ENCODE measurements around the gene CEMP1. TPM values are rescaled to one million over a fixed set of nuclear protein-coding genes. Genes with fewer than 3 reads are reported as not detected.

Gene CEMP1
- total RNA-seq, 2 donors from 2014 or later, result 1.3 to 8.1 TPM

DNA sequence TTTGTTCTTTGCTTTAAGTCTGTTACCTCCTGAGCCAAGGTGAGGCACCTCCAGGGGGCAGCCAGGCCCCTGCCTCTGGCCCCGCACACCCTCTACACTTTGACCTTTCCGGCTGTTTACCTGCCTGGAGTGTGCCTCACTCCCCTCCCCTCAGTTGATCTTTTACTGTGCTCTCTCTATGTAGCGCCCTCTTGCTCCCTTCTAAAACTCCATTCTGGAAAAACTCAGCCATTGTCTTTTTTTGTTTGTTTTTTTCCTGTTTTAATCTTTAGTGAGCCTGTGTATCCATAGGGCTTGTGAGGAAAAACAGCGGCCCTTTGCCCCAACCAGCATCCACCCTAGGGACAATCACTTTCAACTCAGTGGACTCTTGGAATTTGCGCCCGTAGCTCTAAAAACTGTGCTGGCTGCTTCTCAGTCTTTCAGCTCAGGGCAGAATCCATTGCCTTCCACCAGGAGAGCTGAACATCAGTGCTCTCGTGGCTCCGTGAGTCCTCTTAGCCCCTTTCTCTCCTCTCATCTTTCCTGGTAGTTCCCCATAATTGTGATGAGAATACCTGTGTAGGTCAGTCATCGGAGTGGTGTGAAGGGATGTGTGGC lies 6.8 kb downstream of the CEMP1 start:
- Histone ChIP-seq H3K9me3 (no peaks in the 10 kb centered on the region), H3K27me3 (replicated peaks; ENCODE audit: insufficient read depth) (no peaks in the 10 kb centered on the region), H3K4me1 (replicated peaks) (peaks cover 7% of the 10 kb centered on the region), H3K27ac (no peak overlapping the region), H3K4me3 (no peak overlapping the region), H3K36me3 (peaks cover 5 to 7% of the 10 kb centered on the region in 2 donors)
- TF ChIP-seq POLR2A (IDR thresholded peaks at IDR 0.05) (no peak), POLR2AphosphoS5 (IDR thresholded peaks at IDR 0.05) (no peak)
- DNase-seq (ENCODE audit: low spot score), result no peak
- intact Hi-C loops (cut with DNase I), result no loop called here
- 89% methylated on average over 9 of the region's 9 CpGs for WGBS

DNA sequence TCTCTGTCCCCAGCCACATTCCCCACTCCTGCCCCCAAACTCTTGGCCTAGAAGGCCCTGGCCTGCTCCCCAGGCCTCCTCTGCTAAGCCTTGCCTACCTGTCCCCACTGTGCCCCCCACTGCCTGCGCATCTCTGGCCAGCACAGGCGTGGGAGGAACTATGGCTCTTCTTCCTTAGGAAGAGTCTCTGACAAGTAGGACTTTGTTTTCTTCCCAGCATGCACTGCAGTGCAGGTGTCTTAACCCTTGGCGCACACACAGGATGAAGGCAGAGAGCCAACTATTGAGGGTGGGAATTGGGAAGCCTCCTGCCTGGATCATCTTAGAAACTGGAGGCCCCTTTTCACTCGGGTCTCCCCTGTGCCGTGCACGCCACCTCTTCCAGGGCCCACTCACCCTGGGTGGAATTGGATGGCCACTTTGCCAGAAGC lies 7.4 kb downstream of the CEMP1 start:
- intact Hi-C loops (cut with DNase I), result no loop called here
- H3K36me3 ChIP-seq, result peaks cover 0 to 7% of the 10 kb centered on the region in 2 donors
- H3K4me1 ChIP-seq (replicated peaks), result peaks cover 14% of the 10 kb centered on the region
- H3K27ac ChIP-seq, result no peak overlapping the region
- no peaks in the 10 kb centered on the region for H3K9me3 ChIP-seq
- H3K4me3 ChIP-seq, result no peak overlapping the region
- TF ChIP-seq, protein P1, sequence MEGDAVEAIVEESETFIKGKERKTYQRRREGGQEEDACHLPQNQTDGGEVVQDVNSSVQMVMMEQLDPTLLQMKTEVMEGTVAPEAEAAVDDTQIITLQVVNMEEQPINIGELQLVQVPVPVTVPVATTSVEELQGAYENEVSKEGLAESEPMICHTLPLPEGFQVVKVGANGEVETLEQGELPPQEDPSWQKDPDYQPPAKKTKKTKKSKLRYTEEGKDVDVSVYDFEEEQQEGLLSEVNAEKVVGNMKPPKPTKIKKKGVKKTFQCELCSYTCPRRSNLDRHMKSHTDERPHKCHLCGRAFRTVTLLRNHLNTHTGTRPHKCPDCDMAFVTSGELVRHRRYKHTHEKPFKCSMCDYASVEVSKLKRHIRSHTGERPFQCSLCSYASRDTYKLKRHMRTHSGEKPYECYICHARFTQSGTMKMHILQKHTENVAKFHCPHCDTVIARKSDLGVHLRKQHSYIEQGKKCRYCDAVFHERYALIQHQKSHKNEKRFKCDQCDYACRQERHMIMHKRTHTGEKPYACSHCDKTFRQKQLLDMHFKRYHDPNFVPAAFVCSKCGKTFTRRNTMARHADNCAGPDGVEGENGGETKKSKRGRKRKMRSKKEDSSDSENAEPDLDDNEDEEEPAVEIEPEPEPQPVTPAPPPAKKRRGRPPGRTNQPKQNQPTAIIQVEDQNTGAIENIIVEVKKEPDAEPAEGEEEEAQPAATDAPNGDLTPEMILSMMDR (IDR thresholded peaks at IDR 0.05), result no peak
- TF ChIP-seq POLR2A (IDR thresholded peaks at IDR 0.05) (no peak), POLR2AphosphoS5 (IDR thresholded peaks at IDR 0.05) (no peak)
- no peak for DNase-seq (ENCODE audit: low spot score)
- 86% methylated on average over 6 of the region's 6 CpGs for WGBS
- no peaks in the 10 kb centered on the region for H3K27me3 ChIP-seq (replicated peaks; ENCODE audit: insufficient read depth)

DNA sequence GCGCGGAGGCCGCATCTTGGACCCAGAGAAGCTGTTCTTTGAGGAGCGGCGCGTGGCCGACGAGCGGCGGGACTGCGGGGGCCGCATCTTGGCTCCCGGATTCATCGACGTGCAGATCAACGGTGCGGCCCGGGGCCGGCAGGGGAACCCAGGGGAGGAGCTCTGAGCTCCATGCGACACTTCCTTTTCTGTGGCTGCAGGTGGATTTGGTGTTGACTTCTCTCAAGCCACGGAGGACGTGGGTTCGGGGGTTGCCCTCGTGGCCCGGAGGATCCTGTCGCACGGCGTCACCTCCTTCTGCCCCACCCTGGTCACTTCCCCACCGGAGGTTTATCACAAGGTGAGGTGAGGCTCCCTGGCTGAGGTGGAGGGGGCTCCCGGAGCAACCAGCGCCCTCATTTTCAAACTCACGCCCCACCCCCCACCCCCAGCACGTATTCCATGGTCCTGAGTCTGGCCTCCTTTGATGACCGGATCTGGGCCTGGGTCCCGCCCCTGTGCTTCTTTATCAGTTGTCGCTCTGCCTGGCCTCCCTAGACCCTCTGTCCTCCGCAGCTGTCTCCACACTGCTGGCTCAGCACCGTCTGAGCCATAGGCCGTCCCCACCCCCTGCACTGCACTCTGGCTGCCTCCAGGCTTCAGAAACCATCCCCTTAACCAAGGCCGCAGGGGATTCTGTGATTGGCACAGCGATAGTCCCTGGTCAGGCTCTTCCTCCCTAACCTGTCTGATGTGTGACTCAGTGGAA lies 10.2 kb downstream of the CEMP1 start:
- intact Hi-C loops (cut with DNase I), result no loop called here
- 26% methylated on average over 35 of the region's 41 CpGs for WGBS
- Histone ChIP-seq H3K4me1 (replicated peaks) (peaks cover 29% of the 10 kb centered on the region), H3K9me3 (no peaks in the 10 kb centered on the region), H3K4me3 (peak overlapping the region; percentile 55 to 77), H3K27me3 (replicated peaks; ENCODE audit: insufficient read depth) (no peaks in the 10 kb centered on the region), H3K36me3 (no peaks in the 10 kb centered on the region), H3K27ac (peak overlapping the region; percentile 34 to 81)
- DNase-seq (ENCODE audit: low spot score), result no peak
- TF ChIP-seq POLR2A (IDR thresholded peaks at IDR 0.05) (no peak), POLR2AphosphoS5 (IDR thresholded peaks at IDR 0.05) (no peak)
- TF ChIP-seq, protein P1 (IDR thresholded peaks at IDR 0.05), result no peak

DNA sequence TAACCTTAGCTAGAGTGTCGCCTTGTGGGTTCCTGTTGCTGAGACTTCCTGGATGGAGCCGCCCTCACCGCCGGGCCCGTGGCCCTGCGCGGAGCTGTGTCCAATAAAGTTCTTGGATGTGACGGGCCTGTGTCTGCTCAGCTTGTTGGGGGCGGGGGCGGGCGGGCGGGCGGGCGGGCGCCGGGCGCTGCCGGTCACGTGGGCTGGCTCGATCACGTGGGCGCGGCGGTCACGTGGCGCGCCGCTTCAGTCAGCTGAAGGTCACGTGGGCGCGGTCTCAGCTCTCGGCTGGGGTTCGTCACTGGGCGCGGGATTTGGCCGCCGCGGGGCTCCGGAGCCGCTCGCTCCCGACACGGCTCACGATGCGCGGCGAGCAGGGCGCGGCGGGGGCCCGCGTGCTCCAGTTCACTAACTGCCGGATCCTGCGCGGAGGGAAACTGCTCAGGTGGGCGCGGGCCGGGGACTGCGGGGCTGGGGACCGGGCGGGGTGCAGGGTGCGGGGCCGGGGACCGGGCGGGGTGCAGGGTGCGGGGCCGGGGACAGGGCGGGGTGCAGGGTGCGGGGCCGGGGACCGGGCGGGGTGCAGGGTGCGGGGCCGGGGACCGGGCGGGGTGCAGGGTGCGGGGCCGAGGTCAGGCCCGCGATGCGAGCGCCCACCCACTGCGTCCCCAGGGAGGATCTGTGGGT lies 11.0 kb downstream of the CEMP1 start, which contains the start of gene AMDHD2:
Gene AMDHD2 (plus strand): TSS at position 275 of the 687 bp plus-strand sequence. CDS start 88 bp downstream, at position 363.
- WGBS, result under 1% methylated on average over 49 of the region's 83 CpGs
- H3K4me1 ChIP-seq (replicated peaks), result peaks cover 36% of the 10 kb centered on the region
- H3K27me3 ChIP-seq (replicated peaks; ENCODE audit: insufficient read depth), result no peaks in the 10 kb centered on the region
- H3K4me3 ChIP-seq, result peak within 1 kb of the TSS; percentile 55 to 77
- DNase-seq (ENCODE audit: low spot score), result peak; percentile 89
- H3K27ac ChIP-seq, result peak within 1 kb of the TSS; percentile 57 to 81
- intact Hi-C loops (cut with DNase I), result no loop called here
- no peaks in the 10 kb centered on the region for H3K36me3 ChIP-seq
- peak; percentile 72 for TF ChIP-seq POLR2AphosphoS5 (IDR thresholded peaks at IDR 0.05)
- TF ChIP-seq, protein P1 (IDR thresholded peaks at IDR 0.05), result no peak
- TF ChIP-seq POLR2A (IDR thresholded peaks at IDR 0.05), result no peak
- H3K9me3 ChIP-seq, result no peaks in the 10 kb centered on the region

DNA sequence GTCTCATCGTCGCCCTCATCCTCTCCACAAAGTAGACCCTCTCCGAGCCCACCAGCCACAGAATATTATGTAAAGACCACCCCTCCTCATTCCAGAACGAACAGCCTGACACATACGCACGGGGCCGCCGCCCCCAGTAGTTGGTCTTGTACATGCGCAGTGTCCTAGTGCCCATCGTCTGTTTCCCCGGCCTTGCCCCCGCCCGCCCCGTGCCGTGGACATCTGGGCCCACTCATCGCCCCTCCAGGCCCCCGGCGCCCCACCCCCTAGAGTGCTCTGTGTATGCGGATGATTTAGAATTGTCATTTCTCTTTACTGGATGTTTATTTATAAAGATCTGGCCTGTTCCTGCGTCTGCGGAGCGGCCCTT lies 11.5 kb downstream of the CEMP1 start:
- intact Hi-C loops (cut with DNase I), result no loop called here
- 40% methylated on average over 22 of the region's 22 CpGs for WGBS
- Histone ChIP-seq H3K27ac (peak overlapping the region; percentile 57 to 81), H3K4me3 (peak overlapping the region in 1 of 2 donors; percentile 77), H3K36me3 (no peaks in the 10 kb centered on the region), H3K4me1 (replicated peaks) (peaks cover 38% of the 10 kb centered on the region), H3K27me3 (replicated peaks; ENCODE audit: insufficient read depth) (no peaks in the 10 kb centered on the region), H3K9me3 (no peaks in the 10 kb centered on the region)
- TF ChIP-seq POLR2A (IDR thresholded peaks at IDR 0.05) (no peak), POLR2AphosphoS5 (IDR thresholded peaks at IDR 0.05) (no peak)
- TF ChIP-seq, protein P1 (IDR thresholded peaks at IDR 0.05), result no peak
- no peak for DNase-seq (ENCODE audit: low spot score)

Measured in prostate gland (tissue), 2 donors.